Hematopoietic multipotent progenitor cell treated with erythropoietin and hydrocortisone succinate and interleukin-3 and kit ligand, for 8 days (in vitro differentiated cells): Measurements from ENCODE around the gene AFDN.

Source experiments
- DNase-seq: peaks from one replicate; pipeline ENCODE4 v3.0.0-alpha.2; 2015

AFDN gene

DNA sequence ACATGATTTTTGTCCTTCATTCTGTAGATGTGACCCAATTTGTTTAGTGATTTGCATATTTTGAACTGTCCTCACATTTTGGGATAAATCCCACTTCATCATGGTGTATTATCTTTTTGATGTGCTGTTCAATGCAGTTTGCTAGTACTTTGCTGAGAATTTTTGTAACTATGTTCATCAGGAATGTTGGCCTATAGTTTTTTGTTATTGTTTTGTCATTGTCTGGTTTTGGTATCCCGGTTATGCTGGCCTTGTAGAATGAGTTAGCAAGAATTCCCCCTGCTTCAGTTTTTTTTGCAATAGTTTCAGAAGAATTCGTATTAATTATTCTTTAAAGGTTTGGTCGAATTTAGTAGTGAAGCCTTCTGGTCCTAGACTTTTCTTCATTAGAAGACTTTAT, 182.6 kb downstream of the AFDN start:
- no peak for DNase-seq

DNA sequence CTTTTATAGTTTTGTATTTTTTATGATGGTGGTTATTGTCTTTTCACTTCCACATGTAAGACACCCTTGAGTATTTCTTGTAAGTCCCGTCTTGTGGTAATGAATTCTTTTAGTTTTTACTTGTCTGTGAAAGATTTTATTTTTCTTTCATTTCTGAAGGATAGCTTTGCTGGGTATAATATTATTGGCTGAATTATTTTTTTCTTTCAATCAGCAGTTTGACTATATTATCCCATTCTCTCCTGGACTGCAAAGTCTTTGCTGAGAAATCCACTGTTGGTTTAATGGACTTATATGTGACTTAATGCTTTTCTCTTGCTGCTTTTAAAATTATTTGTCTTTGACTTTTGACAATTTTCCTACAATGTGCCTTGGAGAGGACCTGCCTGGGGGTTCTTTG, 184.6 kb downstream of the AFDN start:
- no peak for DNase-seq

DNA sequence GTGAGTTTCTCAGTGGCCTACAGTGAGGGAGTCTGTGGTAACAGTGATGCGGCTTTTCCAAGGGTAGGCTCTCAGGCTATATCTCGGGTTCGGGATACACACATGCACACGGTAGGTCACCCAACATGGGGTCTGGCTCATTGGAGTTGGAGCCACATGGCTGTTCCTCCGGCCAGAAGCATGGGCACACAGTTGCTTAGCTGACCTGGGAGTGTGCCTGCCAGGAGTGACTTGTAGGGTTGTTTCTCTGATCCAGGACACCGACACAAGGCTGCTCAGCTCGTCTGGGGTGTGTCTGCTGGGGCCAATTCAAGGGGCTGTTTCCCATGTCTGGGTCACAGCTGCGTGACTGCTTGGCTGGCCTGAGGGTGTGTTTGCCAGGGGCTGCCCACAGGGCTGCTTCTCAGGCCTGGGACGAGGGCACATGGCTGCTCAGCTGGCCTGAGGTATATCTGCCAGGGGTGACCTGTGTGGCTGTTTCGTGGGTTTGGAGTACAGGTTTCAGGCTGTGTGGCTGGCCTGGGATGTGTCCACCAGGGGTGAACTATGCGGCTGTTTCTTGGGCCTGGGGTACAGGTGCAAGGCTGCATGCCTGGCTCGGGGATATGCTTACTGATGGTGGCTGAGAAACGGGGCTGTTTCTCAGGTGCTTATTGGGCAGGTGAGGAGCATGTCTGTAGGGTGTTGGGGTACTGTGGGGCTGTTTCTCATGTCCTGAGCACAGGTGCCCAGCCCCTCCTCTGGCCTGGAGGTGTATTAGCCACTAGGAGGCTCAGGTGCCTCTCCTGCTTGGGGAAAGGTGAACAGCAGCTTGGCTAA, 185.9 kb downstream of the AFDN start:
- no peak for DNase-seq

DNA sequence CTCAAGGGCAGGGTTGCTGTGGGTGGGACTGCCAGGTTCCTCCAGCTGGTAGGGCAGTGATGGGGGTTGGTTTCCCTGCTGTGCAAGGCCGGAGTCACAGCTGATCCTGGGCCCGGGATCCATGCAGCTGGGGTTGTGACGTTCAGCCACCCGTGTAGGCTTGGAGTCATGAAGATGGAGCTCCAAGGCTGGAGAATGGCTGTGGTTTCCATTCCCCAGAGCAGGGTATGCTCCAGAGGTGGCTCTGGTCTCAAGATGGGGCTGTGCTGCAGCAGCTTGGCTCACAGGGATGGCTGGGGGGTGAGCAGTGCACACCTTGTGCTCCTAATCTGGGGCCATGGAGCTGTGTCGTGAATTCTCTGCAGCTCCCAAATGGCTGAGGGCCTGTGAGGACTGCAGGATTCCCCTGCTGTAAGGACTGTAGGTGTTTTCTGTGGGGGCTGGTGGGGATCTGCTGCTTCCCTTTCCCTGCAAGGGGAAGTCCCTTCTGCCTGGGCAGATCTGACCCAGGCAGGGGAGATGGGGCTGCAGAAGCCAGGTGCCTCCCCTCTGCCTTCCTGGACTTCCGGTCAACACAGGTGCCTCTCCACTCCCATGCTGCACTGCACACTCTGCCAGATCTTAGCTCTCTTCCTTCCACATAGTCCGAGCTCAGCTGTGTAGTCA, 186.7 kb downstream of the AFDN start:
- DNase-seq: no peak

DNA sequence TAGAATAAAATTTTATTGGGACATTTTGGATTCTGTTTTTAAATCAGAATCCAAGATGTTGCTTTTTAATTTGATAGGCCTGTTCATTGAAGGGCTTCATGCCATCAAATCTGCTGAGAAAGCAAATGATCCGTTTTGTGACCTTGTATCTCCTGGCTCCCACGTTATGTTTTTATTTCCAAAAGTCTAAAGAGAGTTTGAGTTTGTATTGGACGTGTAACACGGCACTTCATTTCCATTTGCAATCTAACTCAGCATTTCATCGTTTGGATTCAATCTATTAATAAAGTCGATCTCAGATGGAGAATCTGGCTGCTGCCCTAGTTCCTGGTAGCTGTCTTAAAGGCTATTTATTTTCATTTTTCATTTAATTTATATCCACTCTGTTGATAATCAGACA, 187.7 kb downstream of the AFDN start:
- DNase-seq: no peak

DNA sequence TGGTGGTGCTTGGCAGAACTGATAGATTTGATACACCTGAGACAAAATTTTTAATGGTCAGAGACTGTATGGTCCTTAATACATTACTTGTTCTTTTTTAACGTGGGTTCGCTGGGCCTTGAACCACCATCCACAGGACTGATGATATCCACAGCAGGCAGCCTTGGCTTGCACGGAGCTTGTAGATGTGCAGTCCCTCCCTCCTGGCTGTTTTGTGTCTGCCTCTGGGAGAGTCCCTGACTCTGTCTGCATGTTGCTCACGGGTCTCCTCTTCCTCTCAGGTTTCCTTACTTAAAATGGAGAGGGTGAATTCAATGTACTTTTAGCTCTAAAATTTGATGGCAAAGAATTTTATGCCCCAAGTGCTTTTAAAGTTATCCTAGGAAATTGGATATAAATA, 188.3 kb downstream of the AFDN start:
- no peak for DNase-seq

DNA sequence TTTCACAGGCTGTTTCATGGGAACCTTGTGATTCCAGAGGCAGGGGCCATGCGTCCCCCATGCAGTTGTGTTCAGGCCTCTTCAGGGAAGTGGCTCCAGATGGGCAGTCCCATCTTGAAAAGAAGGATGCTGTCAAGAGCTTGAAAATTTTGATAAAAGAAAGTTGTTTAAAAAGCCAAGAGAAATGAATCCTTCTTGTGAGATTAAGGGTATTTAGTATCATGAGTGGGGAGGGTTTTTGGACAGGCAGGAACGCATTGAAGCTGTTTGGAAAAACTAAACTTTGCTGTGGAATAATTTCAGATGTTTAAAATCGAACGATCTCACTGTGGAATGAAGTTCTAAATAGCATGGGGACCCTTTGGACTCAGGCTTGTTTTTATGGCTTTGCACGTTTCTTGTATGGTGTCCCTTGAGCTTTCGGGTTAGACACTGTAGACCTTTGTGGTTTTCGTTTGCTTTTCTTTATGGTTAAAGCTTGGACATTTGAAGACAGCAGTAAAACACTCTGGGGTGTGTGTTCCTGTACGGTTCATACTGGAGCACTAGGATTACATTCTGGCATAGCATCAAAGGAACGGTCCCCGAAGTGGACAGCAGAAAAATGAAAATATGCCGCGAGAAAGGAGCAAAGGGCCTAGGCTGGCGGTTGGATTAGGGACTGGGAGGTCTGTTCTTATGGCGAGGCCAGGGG, 188.9 kb downstream of the AFDN start:
- DNase-seq: no peak

DNA sequence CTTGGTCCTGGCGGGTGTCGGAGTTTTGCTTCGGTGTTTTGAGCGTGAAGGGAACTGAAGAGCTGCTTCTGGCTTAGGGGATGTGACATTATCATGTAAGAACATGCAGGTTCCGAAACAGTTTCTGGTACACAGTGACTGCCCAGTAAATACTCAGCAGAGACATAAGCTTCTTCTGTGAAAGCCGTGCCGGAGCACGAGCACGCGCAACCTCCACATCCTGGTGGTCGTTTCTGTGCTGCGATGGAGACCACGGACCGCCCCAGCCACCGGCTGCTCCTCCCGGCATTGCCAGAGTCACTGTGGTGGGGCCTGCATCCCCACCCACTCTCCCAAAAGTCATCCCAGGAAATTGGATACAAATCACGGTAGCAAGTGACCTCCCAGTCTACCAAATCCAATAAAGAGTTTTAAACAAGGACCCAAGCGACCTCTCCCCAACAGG, 189.5 kb downstream of the AFDN start:
- no peak for DNase-seq

DNA sequence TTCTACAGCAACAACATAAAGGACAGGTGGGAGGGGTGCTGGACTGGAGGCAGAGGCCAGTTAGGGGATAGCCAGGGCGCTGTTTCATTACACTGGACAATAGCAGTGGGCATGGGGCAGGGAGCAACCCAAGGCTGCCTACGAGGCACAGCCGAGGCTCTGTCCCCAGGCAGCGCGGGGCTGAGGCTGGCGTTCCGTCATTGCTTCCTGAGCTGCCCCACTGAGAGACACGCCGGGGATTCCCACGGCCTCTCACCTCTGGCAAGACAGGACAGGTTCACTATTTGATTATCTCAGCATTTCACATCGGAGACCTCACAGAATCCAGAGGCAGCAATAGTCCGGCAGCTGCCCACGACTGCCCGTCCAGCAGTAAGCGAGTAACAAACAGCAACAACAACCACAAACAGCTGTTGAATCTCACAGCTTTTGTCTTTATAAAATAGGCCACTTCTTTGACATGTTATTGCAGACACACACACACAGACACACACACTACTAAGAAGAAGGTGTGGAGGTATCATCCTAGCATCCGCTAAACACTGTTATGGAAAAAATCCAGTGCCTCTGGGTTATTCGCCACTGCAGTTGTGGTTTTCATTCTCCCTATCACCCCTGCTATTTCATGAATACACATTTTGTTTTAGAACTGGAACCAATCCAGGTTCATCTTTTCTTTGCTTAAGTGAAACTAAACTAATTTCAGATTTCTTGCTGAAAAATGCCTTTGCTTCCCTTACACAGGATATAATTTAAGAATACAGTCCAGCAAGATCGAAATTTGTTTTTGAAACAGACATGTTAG, 190.2 kb downstream of the AFDN start:
- DNase-seq: no peak

DNA sequence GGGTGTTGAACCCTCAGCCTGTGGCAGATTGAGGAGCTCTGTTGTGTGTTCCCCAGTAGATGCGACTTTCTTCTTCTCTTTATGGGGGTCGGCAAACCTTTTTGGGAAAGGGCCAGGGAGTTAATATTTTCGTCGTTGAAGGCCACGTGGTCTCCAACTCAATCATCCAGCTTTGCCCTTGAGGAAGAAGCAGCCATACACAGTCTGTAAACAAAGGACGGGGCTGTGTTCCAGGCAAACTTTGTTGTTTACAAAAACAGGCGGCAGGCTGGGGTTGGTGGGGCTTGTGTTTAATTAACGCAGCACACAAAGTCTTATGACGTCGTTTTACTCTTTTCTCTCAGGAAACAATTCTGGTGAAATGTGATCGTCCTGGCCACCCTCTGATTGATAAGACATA, 190.9 kb downstream of the AFDN start:
- DNase-seq: no peak

DNA sequence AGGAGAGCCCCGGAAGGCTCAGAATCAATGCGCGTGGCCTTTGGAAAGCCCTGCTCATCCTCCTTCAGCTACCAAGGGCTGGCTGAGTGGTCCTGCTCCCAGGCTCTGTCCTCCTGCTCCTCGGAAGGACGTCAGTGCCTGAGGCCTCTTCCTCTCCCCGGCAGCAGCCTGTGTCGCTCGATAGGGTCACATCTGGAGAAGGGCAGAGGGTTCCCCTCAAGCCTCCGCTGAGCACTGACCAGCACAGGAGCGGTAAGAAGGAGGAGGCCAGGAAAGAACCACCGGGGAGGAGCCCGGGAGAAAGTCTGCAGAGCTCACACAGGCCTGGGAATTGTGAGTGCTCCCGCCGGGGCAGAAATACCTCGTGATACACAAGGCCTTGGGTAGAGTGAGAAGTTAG, 192.0 kb downstream of the AFDN start:
- no peak for DNase-seq

DNA sequence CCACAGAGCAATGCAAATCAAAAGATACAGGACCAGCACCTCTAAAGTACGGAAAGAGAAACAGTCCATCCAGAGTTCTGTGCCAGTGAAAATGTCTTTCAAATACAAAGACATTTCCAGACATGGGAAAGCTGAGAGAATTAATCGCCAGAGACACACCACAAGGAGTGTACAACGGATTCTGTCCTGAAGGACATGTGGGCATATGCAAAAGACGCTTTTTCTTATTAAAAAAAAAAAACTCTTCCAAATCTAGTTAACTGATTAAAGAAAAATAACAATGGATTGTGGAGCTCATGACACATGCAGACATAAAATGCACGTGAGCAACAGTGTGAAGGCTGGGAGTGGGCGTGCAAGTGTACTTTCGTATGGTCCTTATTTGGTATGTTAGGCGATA, 193.5 kb downstream of the AFDN start:
- DNase-seq: no peak

DNA sequence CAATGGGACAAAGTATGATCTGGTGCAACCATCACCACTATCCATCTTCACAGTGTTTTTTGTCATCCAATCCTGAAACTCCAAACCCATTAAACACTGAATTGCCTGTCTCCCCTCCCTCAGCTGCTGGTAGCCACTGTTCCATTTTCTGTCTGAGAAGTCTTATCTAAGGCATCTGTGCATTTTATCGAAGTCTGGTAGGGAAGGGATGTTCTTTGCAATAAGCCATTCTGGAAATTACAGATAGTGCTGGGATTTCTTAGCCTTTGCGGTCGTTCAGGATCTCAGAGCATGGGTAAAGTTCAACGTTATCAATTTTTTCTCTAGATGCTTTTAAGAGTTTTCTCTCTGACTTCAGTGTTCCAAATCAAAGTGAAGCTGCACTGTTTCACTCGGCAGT, 194.9 kb downstream of the AFDN start:
- no peak for DNase-seq
